ENCODE data around the gene DNAJC21. TPM values are rescaled to one million over a fixed set of nuclear protein-coding genes. Genes with fewer than 3 reads are reported as not detected.

DNAJC21 gene
- total RNA-seq, 3 donors from 2014 or later (not counting 1 experiment from before 2014, with no cell fraction given): 46.8 to 57.9 (median 56.1) TPM

DNA sequence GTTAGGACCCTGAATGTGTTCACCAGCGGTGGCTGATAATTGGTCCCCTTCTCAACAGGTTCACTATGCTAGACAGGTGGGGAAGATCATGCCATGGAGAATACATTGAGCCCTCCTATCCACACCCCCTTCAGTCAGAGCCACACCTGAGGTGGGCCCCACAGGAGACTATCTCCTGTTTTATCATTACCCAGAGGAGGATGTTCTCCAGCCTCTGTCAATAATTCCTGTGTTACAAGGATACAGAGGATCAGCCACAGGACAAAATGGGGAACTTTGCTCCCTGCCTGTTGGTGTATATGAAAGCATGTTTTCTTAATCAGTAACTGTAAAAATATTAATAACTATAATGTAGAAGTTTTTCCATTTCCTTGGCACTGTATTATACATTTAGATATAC, 40.0 kb upstream of the DNAJC21 start:
- no peaks in the 10 kb centered on the region for H3K9me3 ChIP-seq (ENCODE audit: control insufficient read depth, insufficient read depth, low read length)
- Mint-ChIP-seq H3K4me1 (no peaks in the 10 kb centered on the region), H3K36me3 (no peaks in the 10 kb centered on the region), H3K4me3 (no peak overlapping the region), H3K9me3 (no peaks in the 10 kb centered on the region), H3K27ac (no peak overlapping the region), H3K27me3 (ENCODE audit: low read depth in 2 of 2) (peaks cover 5 to 28% of the 10 kb centered on the region in 2 donors)
- H3K4me3 ChIP-seq (ENCODE audit: low read length): no peak overlapping the region
- TF ChIP-seq, protein P1, sequence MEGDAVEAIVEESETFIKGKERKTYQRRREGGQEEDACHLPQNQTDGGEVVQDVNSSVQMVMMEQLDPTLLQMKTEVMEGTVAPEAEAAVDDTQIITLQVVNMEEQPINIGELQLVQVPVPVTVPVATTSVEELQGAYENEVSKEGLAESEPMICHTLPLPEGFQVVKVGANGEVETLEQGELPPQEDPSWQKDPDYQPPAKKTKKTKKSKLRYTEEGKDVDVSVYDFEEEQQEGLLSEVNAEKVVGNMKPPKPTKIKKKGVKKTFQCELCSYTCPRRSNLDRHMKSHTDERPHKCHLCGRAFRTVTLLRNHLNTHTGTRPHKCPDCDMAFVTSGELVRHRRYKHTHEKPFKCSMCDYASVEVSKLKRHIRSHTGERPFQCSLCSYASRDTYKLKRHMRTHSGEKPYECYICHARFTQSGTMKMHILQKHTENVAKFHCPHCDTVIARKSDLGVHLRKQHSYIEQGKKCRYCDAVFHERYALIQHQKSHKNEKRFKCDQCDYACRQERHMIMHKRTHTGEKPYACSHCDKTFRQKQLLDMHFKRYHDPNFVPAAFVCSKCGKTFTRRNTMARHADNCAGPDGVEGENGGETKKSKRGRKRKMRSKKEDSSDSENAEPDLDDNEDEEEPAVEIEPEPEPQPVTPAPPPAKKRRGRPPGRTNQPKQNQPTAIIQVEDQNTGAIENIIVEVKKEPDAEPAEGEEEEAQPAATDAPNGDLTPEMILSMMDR (IDR thresholded peaks at IDR 0.05): no peak
- no peak for ATAC-seq
- no peaks in the 10 kb centered on the region for H3K36me3 ChIP-seq (ENCODE audit: control insufficient read depth, insufficient read depth, low read length)
- no peaks in the 10 kb centered on the region for H3K27me3 ChIP-seq (ENCODE audit: control insufficient read depth, insufficient read depth, low read length)
- DNase-seq: no peak
- intact Hi-C loops (cut with micrococcal nuclease): no loop called here
- no peak overlapping the region for H3K27ac ChIP-seq (ENCODE audit: low read length)
- WGBS (ENCODE audit: insufficient coverage): 100% methylated on average over 1 of the region's 1 CpG
- no peaks in the 10 kb centered on the region for H3K4me1 ChIP-seq (ENCODE audit: control insufficient read depth, insufficient read depth, low read length)

DNA sequence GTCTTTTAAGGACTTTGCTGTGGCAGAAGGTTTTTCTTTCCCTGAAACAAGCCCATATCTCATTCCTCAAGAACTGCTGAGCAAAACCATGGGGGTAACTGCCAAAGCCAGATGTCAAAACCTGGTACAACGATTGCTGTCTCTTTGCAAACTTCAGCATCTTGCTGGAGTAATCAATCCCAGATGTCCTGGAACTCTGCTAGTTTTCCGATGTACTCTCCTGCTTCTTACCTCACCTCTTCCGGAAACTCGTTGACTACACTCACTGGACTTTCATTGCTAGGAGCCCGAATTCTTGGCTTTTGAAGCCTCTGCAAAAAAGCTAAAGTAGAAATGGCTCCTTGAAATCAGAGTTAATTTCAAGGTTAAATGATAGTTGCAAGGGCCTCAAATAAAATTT, 37.4 kb upstream of the DNAJC21 start:
- Mint-ChIP-seq H3K27ac (no peak overlapping the region), H3K27me3 (ENCODE audit: low read depth in 2 of 2) (peaks cover 2 to 6% of the 10 kb centered on the region in 2 donors), H3K36me3 (no peaks in the 10 kb centered on the region), H3K4me3 (no peak overlapping the region), H3K9me3 (no peaks in the 10 kb centered on the region), H3K4me1 (no peaks in the 10 kb centered on the region)
- ATAC-seq: no peak
- no peak for DNase-seq
- H3K27ac ChIP-seq (ENCODE audit: low read length): no peak overlapping the region
- no peaks in the 10 kb centered on the region for H3K4me1 ChIP-seq (ENCODE audit: control insufficient read depth, insufficient read depth, low read length)
- no peak overlapping the region for H3K4me3 ChIP-seq (ENCODE audit: low read length)
- TF ChIP-seq, protein P1 (IDR thresholded peaks at IDR 0.05): no peak
- no peaks in the 10 kb centered on the region for H3K9me3 ChIP-seq (ENCODE audit: control insufficient read depth, insufficient read depth, low read length)
- intact Hi-C loops (cut with micrococcal nuclease): no loop called here
- no peaks in the 10 kb centered on the region for H3K36me3 ChIP-seq (ENCODE audit: control insufficient read depth, insufficient read depth, low read length)
- 90% methylated on average over 5 of the region's 5 CpGs for WGBS (ENCODE audit: insufficient coverage)
- no peaks in the 10 kb centered on the region for H3K27me3 ChIP-seq (ENCODE audit: control insufficient read depth, insufficient read depth, low read length)

DNA sequence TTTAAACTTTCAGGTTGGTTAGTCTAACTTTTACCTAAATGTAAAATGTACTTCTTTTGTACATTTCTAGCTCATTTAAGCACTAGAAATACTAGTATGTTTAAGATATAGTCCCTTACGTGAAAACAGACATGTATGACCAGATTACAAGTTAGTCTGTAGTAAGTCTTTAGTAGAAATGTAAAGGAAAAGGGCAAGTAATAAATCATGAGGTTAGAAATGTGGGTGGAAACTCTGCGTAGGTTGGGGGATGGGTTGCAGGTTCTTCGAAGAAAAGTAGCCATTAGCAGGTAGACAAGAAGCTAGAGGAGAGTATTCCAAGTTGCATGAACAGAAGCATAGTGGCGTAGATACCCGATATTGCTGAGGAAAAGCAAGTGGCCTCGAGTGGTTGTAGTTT, 36.9 kb upstream of the DNAJC21 start:
- TF ChIP-seq, protein P1 (IDR thresholded peaks at IDR 0.05): no peak
- no peaks in the 10 kb centered on the region for H3K36me3 ChIP-seq (ENCODE audit: control insufficient read depth, insufficient read depth, low read length)
- WGBS (ENCODE audit: insufficient coverage): 83% methylated on average over 6 of the region's 6 CpGs
- Mint-ChIP-seq H3K27me3 (ENCODE audit: low read depth in 2 of 2) (peaks cover 0 to 1% of the 10 kb centered on the region in 2 donors), H3K36me3 (no peaks in the 10 kb centered on the region), H3K4me3 (no peak overlapping the region), H3K9me3 (no peaks in the 10 kb centered on the region), H3K27ac (no peak overlapping the region), H3K4me1 (no peaks in the 10 kb centered on the region)
- DNase-seq (no peak), ATAC-seq (no peak)
- no peaks in the 10 kb centered on the region for H3K4me1 ChIP-seq (ENCODE audit: control insufficient read depth, insufficient read depth, low read length)
- H3K4me3 ChIP-seq (ENCODE audit: low read length): no peak overlapping the region
- no peaks in the 10 kb centered on the region for H3K27me3 ChIP-seq (ENCODE audit: control insufficient read depth, insufficient read depth, low read length)
- no peaks in the 10 kb centered on the region for H3K9me3 ChIP-seq (ENCODE audit: control insufficient read depth, insufficient read depth, low read length)
- intact Hi-C loops (cut with micrococcal nuclease): no loop called here
- H3K27ac ChIP-seq (ENCODE audit: low read length): no peak overlapping the region

DNA sequence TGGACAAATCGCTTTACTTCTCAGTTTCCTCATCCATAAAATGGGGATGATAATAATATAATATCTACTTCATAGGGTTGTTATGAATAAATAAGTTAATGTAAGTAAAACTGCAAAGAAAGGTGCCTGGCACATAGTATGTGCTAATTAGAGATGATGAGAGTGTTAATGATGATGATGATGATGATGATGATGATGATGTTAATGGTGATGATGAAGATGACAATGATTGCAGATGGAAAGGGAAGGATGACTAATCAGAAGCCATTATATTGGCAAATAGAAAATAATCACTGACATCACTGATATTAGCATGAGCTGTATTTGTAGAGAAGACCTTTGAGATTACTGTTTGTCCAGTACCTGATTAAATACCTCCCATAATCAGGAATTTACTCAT, 34.6 kb upstream of the DNAJC21 start:
- Histone ChIP-seq H3K36me3 (ENCODE audit: control insufficient read depth, insufficient read depth, low read length) (no peaks in the 10 kb centered on the region), H3K4me3 (ENCODE audit: low read length) (no peak overlapping the region), H3K9me3 (ENCODE audit: control insufficient read depth, insufficient read depth, low read length) (no peaks in the 10 kb centered on the region), H3K27me3 (ENCODE audit: control insufficient read depth, insufficient read depth, low read length) (no peaks in the 10 kb centered on the region), H3K27ac (ENCODE audit: low read length) (no peak overlapping the region), H3K4me1 (ENCODE audit: control insufficient read depth, insufficient read depth, low read length) (no peaks in the 10 kb centered on the region)
- H3K27ac Mint-ChIP-seq: no peak overlapping the region
- no CpG with 5 or more reads among the region's 1 CpG for WGBS (ENCODE audit: insufficient coverage)
- DNase-seq: no peak
- no peaks in the 10 kb centered on the region for H3K27me3 Mint-ChIP-seq (ENCODE audit: low read depth in 2 of 2)
- TF ChIP-seq, protein P1 (IDR thresholded peaks at IDR 0.05): no peak
- no peaks in the 10 kb centered on the region for H3K36me3 Mint-ChIP-seq
- intact Hi-C loops (cut with micrococcal nuclease): no loop called here
- ATAC-seq: no peak
- H3K4me3 Mint-ChIP-seq: no peak overlapping the region
- H3K9me3 Mint-ChIP-seq: no peaks in the 10 kb centered on the region
- H3K4me1 Mint-ChIP-seq: no peaks in the 10 kb centered on the region
